ENCODE data around the gene CEP85L.

GRCh38 chr6:118674772-118675171 lies 23.4 kb upstream of the CEP85L start:
- TF ChIP-seq CTCF (IDR thresholded peaks at IDR 0.05; ENCODE audit: insufficient read depth, low read depth, low read length), result no peak
- no peak for TF ChIP-seq EZH2 (IDR thresholded peaks at IDR 0.05; ENCODE audit: insufficient read depth, low read length)
